RWPE2 (cell line): ENCODE data around the gene FBLN5.
"Not testable (repeated sequence)": the region's sequence is repeated elsewhere in the genome, so short reads cannot be mapped to it uniquely, and the experiment has no call there.

Experiments
- ATAC-seq: fragments of 200-7000 bp; cut with Tn5 transposase; 3 replicates; pipeline ENCODE4 v1.9.1; 2021; ENCODE audit warnings: low read depth
- DNase-seq: peaks from one replicate; pipeline ENCODE4 v3.0.0-alpha.2; 2020; ENCODE audit warnings: low spot score
- H3K27ac ChIP-seq: fragments of 450-650 bp; 2 replicates; pipeline ENCODE4 v1.5.1; 2017; ENCODE audit warnings: mild to moderate bottlenecking; ENCODE audit not compliant: poor library complexity, severe bottlenecking
- H3K27me3 ChIP-seq: fragments of 250-450 bp; sonication (Bioruptor Pico); 2 replicates; pipeline ENCODE4 v1.5.1; 2021; ENCODE audit warnings: mild to moderate bottlenecking, moderate library complexity; ENCODE audit not compliant: insufficient read depth, poor library complexity, severe bottlenecking
- H3K36me3 ChIP-seq: fragments of 250-450 bp; sonication (Bioruptor Pico); 2 replicates; pipeline ENCODE4 v1.5.1; 2020; ENCODE audit warnings: low read depth, mild to moderate bottlenecking, moderate library complexity
- H3K4me1 ChIP-seq: fragments of 250-450 bp; sonication (Bioruptor Pico); 2 replicates; pipeline ENCODE4 v1.5.1; 2021; ENCODE audit warnings: mild to moderate bottlenecking, moderate library complexity; ENCODE audit not compliant: insufficient read depth, poor library complexity, severe bottlenecking
- H3K4me3 ChIP-seq: fragments of 250-450 bp; sonication (Bioruptor Pico); 2 replicates; pipeline ENCODE4 v1.5.1; 2021; ENCODE audit warnings: mild to moderate bottlenecking, moderate library complexity; ENCODE audit not compliant: severe bottlenecking
- H3K9me3 ChIP-seq: fragments of 250-450 bp; sonication (Bioruptor Pico); 2 replicates; pipeline ENCODE4 v1.5.1; 2021; ENCODE audit warnings: mild to moderate bottlenecking, moderate library complexity; ENCODE audit not compliant: severe bottlenecking
- CTCF ChIP-seq: fragments of 450-650 bp; IDR thresholded peaks from one replicate; pipeline ENCODE4 v1.5.1; 2017; ENCODE audit warnings: mild to moderate bottlenecking, moderate library complexity; ENCODE audit not compliant: poor library complexity, severe bottlenecking

The FBLN5 gene

GRCh38 chr14:91898372-91898771 lies 49.1 kb downstream of the FBLN5 start:
- no peaks in the 10 kb centered on the region for H3K27me3 ChIP-seq
- no peaks in the 10 kb centered on the region for H3K9me3 ChIP-seq
- H3K4me3 ChIP-seq: no peak overlapping the region
- H3K4me1 ChIP-seq: no peaks in the 10 kb centered on the region
- ATAC-seq: no peak
- no peak for DNase-seq
- H3K36me3 ChIP-seq: no peaks in the 10 kb centered on the region
- TF ChIP-seq CTCF: no peak
- H3K27ac ChIP-seq: no peak overlapping the region

- not testable (repeated sequence) for H3K4me3 ChIP-seq, DNase-seq, H3K4me1 ChIP-seq, H3K27me3 ChIP-seq, H3K9me3 ChIP-seq, H3K36me3 ChIP-seq, H3K27ac ChIP-seq, ATAC-seq
Observed at GRCh38 chr14:91897716-91898115, 49.8 kb downstream of the FBLN5 start.

- Histone ChIP-seq H3K36me3 (no peaks in the 10 kb centered on the region), H3K4me3 (no peak overlapping the region), H3K27ac (no peak overlapping the region), H3K27me3 (no peaks in the 10 kb centered on the region), H3K9me3 (no peaks in the 10 kb centered on the region), H3K4me1 (no peaks in the 10 kb centered on the region)
- no peak for TF ChIP-seq CTCF
- DNase-seq (no peak), ATAC-seq (no peak)
Observed at GRCh38 chr14:91897106-91897701, 50.3 kb downstream of the FBLN5 start.

DNA sequence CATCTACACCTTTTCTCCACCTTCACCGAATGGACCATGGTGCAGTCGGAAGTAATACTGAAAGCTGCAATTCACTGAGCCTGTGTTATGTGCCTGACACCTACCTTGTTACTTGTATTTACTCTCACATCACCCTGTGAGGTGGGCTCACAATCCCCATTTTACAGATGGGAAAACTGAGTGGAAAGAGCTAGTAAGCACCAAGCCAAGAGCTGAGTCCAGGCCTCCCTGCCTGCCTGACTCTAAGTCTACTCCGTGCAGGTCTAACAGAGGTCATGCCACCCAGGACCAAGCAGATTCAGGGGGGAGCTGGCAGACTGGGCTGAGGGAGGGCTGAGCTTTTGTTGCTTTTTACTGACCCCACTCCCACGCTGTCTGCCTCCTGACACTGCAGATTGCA lies 51.1 kb downstream of the FBLN5 start:
- Histone ChIP-seq H3K9me3 (no peaks in the 10 kb centered on the region), H3K36me3 (no peaks in the 10 kb centered on the region), H3K27ac (no peak overlapping the region), H3K4me1 (no peaks in the 10 kb centered on the region), H3K4me3 (no peak overlapping the region), H3K27me3 (no peaks in the 10 kb centered on the region)
- DNase-seq (no peak), ATAC-seq (no peak)
- no peak for TF ChIP-seq CTCF

GRCh38 chr14:91893669-91894068 lies 53.8 kb downstream of the FBLN5 start:
- Histone ChIP-seq H3K9me3 (no peaks in the 10 kb centered on the region), H3K4me1 (no peaks in the 10 kb centered on the region), H3K27me3 (no peaks in the 10 kb centered on the region), H3K4me3 (no peak overlapping the region), H3K36me3 (no peaks in the 10 kb centered on the region), H3K27ac (no peak overlapping the region)
- TF ChIP-seq CTCF: no peak
- ATAC-seq: no peak
- DNase-seq: no peak
